HG03520 (cell line): ENCODE results near the gene SPEN.
A peak's percentile ranks its signal among the peaks of the same experiment; 100 is the strongest.
"Not testable (repeated sequence)": the region's sequence is repeated elsewhere in the genome, so short reads cannot be mapped to it uniquely, and the experiment has no call there.

Experiments used
- ATAC-seq: cut with Tn5 transposase; IDR thresholded peaks from one replicate; pipeline ENCODE4 v1.9.1; 2021; ENCODE audit warnings: mild to moderate bottlenecking, moderate library complexity; ENCODE audit not compliant: unreplicated experiment

Gene SPEN

DNA sequence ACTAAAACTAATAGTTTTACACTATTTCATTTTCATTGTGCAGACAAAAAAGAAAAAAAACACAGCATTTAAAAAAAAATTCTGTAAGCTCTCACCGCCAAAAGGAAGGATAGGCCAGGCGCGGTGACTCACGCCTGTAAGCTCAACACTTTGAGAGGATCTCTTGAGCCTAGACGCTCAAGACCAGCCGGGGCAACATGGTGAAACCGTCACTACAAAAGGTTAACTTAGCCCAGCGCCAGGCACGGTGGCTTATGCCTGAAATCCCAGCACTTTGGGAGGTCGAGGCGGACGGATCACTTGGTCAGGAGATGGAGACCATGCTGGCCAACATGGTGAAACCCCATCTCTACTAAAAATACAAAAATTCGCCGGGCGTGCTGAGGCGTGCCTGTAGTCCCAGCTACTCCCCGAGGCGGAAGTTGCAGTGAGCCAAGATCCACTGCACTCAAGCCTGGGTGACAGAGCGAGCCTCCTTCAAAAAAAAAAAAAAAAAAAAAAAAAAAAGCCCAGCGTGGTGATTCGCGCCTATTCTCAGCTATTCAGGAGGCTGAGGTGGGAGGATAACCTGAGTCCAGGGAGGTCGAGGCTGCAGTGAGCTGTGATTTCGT lies 14.3 kb upstream of the SPEN start:
- no peak for ATAC-seq

DNA sequence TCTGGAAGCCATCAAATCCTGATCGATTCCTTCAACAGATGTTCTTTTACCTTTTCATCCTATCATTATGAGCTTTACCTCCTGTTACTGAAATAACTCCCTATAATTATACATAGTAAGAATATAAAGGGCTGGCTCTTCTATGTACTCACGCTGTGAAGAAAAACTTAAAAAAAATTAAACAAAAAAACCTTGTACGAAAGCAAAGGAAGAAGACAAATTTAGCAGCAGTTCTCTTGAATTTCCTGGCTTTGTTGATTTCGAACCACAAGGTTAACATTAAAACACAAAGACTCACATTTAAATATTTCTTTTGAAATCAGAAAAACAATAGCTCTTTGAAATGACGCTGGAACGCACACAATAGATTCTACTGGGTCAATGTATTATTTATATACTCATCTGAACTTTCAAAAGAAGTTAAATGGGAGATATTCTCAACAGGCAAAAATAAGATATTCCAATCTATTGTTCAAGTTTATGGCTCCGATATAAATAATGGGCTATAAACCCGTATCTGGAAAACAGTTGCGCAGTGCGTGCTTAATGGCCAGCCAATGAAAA lies 13.6 kb upstream of the SPEN start:
- ATAC-seq = no peak

DNA sequence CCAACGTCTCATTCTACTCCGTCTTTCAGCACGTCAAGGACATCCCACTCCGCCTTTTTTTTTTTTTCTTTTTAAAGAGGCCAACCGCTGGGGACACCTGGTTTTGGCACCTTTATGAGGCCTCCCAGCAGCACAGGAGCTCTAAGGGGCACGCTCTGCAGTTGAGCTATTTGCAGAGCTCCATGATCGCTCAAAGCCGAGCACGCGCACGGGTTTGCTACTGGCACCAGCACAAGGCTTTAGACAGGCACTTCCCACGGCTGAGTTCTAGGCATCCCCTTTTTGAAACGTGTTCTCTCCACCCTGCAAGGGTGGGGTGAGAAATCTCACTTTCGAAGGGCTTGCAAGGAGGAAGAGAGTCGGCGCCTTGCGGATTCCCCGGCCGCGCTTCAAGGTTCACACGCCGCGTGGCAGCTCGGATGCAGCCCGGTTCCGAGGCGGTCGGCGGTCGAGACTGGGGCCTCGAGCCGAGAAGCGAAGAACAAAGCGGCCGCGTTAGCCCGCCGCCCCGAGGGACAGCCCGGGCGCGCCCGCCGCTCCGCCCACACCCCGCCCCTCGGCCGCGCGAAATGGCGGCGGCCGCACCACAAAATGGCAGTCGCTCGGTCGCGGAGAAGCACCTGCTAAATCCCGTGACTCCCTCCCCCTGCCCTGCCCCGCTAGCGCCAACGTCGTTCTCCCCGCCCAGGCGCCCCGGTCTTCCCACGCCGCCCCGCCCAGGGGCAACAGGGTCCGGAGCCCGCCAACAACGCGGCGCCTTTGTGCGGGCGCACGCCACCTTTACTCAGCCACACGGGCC lies 12.9 kb upstream of the SPEN start:
- ATAC-seq = peak; percentile 39

DNA sequence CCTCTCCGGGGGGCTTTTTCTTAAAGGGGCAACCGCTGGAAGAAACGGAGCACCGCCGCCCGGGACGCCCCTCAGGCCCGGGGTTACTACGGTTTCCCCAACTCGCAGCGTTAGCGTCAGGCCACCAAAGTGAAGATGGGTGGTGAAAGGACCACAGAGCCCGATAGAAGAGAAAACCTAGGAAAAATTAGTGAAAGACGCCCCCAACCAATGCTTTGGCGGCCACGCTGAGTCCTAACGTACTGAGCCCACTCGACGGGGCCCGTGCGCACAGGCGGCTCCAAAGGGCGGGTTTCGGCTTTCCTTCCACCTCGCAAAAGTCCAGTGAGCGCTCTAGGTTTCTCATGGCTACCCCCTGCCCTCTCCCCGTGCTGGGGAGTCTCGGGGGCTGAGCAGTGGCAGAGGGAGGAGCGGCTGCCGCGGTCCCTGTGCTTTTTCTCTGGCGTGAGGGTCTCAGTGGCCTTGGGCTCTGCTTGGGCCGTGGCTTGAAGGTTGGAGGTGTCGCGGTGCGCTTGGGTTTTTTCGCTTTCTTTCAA lies 12.2 kb upstream of the SPEN start:
- ATAC-seq = peak; percentile 1

DNA sequence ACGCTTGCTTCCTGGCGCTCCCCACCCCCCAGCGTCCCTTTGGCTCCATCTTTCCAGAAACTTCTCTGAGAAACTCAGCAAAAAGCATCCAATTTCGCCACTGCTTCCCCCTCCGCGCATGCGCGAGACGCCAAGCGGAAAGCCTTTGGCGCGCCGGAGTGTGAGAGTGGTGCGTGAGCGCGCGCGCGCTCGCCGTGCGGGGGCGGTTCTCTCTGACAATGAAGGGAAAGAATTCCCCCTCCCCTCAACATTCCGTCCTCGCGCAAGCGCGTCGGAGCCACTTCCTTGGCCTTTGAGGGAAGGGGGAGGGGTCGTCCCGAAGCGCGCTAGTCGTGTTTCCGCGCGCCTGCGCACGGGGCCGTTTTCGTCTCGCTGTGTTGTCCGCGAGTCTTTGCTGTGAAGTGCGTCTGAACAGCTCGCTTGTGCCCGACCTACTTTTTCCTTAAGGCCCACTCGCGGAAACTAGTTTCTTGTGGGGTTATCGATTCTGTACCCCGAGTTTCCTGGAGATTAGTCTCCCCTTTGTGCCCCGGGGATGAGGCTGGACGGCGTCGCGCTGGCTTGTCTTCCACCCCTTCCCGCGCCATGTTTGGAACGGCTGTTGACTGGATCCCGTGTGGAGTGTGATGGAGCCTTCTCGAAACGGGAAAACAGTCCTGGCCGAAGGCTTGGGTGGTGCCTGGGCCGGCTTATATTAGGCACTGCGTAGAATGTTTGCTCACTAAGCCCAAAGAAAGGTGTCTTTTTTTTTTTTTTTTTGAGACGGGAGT lies 11.6 kb upstream of the SPEN start:
- peak; percentile 47 for ATAC-seq

DNA sequence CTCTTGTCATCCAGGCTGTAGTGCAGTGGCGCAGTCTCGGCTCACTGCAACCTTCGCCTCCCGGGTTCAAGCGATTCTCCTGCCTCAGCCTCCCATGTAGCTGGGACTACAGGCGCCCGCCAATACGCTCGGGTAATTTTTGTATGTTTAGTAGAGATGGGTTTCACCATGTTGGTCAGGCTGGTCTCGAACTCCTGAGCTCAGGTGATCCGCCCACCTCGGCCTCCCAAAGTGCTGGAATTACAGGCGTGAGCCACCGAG lies 11.1 kb upstream of the SPEN start:
- not testable (repeated sequence) for ATAC-seq

DNA sequence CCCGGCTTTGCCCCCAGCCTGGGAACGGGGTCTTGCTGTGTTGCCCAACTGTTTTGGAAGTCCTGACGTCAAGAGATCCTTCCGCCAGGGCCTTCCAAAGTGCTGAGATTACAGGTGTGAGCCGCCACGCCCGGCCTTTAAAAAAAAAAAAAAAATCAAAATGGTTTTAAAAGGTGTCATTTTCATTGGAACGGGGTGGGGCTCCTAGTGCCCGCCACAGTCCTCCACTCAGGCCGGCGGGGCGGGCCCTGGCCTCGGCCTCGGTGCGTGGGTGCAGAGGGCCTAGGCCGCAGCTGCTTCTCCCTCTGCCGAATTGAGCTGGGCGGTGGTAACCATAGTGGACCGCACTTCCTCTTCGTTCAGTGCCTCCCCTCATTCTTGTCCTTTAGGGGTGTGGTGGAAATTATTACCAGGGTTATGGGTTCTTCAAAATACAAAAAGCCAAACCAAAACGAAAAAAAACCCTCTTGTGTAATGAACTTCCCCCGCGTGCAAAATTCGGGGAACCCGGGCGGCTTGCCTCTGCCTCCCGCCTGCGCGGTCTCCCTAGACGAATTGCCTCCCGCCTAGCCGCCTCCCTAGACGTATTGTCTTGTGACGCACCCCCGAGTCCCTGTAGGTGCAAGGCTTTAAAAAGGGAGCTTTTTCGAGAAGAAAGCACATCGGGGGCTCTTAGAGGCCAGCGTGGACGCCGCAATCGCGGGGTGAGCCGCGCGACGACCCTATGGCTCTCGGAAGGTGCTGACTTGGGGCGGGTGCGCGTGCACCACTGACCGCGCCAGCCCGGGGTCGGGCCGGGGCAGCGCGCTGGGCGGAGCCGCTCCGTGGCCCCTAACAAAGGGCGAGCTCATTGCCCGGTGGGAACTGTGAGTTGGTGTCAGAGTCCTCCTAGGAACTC lies 10.5 kb upstream of the SPEN start:
- ATAC-seq = no peak

DNA sequence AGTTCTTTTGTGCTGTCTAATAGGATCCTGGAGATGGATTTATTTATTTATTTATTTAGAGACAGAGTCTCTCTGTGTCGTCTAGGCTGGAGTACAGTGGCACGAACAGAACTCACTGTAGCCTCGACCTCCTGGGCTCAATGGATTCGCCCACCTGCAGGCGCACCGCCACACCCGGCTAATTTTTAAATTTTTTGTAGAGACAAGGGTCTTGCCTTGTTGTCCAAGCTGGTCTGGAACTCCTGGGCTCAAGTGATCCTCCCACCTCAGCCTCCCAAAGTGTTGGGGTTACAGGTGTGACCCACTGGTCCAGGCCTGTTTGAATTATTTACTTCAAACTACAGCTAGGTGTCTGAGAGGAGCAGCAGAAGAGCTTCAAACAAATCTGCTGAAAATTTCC lies 9.6 kb upstream of the SPEN start:
- ATAC-seq = no peak

DNA sequence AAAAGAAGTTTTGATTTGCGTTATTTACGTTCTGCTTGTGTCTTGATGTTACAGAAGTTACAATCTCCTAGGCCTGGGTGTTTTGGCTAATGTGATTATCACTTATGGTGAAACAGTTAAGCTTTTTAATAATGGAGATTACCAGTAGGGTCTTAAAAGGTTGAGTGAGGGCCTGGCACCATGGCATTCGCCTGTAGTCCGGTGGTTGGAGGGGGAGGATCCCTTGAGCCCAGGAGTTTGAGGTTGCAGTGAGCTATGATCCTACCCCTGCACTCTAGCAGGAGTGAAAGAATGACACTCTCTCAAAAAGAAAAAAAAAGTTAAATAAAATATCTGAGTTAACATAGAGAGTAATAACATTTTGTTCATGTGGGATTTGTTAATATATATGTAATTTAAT lies 8.8 kb upstream of the SPEN start:
- no peak for ATAC-seq

DNA sequence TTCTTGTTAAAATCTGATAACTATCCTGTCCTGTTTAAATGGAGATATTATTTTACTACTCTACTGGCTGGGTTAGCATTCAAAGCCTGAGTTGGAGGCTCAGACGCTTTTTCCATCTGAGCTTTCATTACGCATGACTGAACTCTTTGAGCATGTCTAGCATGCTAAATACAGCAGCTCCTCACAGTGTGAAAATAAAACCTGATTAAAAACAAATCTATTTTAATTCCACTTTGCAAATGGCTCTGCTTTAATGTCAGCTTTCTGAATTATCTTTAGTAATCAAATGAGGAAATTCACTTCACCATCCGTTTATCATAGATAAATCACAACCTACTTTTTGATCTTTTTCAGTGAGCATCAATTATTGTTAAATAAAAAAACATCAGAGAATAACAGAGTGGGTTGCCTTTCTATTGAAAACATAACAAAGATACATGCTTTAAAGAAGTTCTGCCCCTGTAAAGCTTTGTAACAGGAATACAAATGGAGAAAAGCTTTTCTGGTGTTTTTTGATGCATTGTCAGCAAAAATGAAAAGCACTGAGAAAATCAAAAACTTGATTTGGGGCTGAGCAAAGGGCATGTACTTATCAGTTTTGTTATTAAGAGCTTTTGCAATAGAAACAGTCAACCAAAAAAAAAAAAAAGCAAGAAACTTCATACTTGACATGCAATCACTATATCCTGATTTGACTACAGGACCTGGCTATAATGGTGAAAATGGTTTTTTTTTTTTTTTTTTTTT lies 3.5 kb upstream of the SPEN start:
- ATAC-seq = no peak

DNA sequence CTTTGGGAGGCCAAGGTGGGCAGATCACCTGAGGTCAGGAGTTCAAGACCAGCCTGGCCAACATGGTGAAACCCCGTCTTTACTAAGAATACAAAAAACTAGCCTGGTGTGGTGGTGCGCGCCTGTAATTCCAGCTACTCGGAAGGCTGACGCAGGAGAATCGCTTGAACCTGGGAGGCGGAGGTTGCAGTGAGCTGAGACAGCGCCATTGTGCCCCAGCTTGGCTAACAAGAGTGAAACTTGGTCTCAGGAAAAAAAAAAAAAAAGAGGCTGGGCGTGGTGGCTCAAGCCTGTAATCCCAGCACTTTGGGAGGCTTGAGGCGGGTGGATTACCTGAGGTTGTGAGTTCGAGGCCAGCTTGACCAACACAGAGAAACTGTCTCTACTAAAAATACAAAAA lies 1.5 kb upstream of the SPEN start:
- not testable (repeated sequence) for ATAC-seq

DNA sequence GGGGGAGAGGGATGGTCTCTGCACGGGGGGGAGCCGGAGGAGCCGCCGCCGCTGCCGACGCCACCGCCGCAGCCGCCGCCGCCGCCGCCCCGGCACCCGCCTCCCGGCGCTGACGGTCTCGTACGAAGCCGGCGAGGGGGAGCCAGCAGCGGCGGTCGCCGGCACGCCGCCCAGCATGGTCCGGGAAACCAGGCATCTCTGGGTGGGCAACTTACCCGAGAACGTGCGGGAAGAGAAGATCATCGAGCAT lies 311 bp downstream of the SPEN start:
- ATAC-seq = no peak

DNA sequence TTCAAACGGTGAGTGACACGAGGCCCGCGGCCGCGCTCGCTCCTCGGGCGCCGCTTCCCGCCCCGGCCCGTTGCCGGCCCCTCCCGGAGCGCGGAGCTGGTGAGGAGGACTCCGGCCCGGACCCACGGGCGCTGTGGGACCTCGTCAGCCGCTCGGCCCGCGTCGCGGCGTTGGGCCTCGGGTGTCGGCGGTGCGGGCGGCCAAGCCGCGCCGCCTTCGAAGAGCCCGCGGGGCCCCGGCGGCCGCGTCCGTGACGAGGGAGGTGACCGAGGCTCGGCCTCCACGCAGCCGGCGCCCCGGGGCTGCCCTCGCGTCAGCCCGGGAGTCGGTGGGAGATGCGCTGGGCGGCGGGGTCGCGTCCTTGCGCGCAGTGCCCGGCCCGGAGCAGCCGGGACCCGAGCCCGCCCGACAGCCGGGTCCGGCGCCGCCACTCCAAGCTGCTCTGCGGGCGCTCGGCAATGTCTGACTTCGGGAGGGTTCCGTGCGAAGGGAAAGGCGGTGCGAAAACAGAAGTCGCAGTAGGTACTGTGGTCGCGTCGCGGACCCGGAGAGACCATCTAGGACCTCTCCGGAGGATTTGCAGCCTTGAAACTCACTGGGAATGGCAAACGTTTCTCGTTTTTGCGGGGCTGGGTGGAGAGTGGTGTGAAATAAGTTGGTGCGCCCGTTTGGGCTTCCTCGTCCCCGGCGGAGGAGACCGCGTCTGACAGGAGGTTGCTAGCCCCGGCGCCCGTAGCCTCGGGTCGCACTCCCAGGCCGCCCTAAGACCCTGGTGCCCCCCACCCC lies 829 bp downstream of the SPEN start:
- peak; percentile 12 for ATAC-seq

DNA sequence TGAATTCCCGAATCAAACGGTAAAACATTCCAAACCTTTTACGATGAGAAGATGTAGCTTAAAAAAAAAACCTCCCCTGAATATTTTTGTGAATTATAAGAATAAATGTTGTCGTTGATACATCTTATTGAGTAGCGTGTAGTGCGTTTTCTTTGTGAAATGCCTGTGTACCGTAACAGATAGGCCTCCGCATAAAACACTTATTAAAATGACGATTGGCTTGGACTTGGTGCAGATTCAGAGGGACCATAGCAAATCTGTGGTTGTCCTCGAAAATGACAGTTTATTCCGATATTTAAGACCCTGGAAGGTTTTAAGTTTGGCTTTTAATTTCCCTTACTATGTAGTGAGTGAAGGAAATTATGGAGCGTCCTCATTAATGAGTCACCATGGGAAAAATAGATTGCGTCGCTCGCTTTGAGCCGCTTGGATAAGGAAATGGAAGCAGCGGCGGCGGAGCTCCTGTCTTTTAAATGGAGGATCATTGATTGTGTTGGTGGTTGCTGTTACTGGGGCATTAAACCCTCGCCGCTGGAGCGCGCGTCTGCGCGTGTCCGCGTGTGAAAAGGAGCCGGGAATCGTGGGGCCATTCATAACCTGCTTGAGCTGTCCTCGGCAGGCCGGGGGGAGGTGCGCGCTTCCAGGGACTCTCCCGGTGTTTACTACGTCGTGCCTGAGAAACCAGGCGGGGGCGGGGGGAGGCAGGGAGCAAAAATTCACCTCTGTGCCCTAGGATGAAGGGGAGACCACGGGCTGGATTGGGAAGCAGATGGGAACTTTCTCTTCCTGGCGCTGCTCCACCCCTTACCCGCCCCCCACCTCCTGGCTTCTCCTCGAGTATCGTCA lies 1.6 kb downstream of the SPEN start:
- no peak for ATAC-seq

DNA sequence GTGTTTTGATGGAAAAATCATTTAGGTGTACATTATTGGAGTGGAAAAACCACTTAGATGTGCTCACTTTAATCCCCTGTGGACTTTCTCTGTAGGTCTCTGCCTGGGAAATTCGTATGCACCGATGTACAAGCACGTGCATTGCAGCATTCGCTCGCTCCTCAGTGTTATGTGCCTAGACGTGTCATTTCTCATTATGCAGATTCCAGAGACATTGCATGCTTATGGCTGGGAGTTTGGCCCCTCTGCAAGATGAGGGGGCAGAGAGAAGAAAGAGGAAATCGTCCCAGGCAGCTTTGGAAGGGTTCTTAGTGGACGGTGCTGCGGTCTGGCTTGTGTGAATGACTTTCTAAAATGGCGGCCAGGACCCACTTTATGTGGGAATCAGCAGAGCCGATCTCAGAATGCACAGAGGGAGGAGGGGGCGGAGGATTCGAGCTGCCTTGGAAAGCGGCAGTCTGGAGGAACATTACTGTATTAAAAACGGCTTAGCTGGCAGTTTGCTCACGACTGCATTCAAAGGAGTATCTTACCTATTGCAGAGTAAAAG lies 2.3 kb downstream of the SPEN start:
- ATAC-seq = no peak

DNA sequence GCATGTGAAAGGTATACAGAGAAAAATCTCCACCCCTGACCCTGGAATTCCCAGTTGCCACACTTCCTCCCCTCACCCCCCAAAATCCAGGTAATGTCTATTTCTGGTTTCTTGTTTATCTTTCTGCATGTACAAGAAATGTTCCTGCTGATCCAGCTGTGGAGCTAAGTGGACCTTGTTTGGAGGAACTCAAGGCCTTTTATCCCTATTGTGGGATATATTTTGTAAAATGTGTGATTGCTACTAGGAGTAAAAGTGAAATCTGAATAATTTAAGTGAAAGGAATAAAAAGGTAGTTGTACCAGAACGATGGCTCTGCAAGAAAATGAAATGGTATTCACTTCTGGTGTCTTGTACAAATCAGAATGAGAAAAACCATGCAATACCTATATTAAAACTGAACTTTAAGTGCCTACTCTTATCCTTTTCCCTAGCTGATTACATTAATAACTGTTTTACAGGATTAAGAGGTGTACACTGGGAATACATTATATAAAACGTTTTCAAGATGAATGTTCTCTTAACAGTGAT lies 3.0 kb downstream of the SPEN start:
- no peak for ATAC-seq

DNA sequence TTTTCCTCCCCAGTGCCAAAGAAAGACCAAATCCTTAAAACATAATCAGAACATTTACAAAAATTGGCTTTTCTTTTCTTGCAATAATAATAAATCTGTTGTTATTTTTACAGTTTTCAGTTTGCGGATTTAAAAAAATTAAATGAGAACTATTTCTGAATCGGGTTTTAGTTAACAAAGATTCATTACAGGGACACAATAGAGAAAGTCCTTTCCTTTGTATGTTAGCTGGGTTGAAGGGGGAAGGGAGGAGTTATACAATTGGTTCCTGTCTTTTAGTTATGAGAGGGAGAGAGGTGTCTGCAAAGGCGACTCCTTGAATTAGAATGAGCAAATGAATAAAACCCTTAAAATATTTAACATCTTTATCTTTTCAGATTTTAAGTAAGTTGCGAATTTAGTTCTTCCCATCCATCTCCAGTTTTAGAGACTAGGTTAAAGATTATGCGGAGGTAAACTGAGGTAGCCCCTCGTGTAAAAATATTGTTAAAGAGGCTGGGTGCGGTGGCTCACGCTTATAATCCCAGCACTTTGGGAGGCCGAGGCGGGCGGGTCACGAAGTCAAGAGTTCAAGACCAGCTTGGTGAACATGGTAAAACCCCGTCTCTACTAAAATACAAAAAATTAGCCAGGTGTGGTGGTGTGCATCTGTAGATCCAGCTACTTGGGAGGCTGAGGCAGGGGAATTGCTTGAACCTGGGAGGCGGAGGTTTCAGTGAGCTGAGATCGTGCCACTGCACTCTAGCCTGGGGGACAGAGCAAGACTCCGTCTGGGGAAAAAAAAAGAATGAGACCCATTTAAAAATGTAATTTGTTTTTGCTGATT lies 3.9 kb downstream of the SPEN start:
- no peak for ATAC-seq
